ENCODE data around the gene HELZ2.

DNA sequence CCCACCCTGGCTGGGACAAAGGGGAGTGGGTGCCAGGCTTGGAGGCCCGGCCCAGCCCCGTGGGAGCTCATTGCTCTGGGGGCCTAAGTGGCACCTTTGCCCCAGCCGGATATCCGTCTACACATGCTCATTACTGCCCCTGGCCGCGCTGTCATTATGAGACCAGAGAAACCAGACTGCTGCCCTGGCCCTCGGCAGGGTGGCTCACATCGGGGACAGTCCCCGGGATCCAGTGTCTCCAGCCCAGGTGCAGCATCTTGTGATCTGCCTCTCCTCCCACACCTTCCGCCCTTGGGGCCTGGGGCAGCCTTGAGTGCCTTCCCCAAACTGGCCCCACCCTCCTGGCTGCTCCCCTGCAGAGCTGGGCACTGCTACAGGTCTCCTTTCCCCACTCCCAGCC is 31.3 kb downstream of the HELZ2 start:
- TF ChIP-seq, protein P1, sequence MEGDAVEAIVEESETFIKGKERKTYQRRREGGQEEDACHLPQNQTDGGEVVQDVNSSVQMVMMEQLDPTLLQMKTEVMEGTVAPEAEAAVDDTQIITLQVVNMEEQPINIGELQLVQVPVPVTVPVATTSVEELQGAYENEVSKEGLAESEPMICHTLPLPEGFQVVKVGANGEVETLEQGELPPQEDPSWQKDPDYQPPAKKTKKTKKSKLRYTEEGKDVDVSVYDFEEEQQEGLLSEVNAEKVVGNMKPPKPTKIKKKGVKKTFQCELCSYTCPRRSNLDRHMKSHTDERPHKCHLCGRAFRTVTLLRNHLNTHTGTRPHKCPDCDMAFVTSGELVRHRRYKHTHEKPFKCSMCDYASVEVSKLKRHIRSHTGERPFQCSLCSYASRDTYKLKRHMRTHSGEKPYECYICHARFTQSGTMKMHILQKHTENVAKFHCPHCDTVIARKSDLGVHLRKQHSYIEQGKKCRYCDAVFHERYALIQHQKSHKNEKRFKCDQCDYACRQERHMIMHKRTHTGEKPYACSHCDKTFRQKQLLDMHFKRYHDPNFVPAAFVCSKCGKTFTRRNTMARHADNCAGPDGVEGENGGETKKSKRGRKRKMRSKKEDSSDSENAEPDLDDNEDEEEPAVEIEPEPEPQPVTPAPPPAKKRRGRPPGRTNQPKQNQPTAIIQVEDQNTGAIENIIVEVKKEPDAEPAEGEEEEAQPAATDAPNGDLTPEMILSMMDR (IDR thresholded peaks at IDR 0.05), result no peak
- no peak for TF ChIP-seq EZH2 (IDR thresholded peaks at IDR 0.05; ENCODE audit: borderline replicate concordance, insufficient read depth, low read depth, low read length, poor library complexity, severe bottlenecking)
